Progenitor cell of endocrine pancreas (in vitro differentiated cells): ENCODE data around the gene ITIH6. TPM values are rescaled to one million over a fixed set of nuclear protein-coding genes. Genes with fewer than 3 reads are reported as not detected.
"Not testable (repeated sequence)": the region's sequence is repeated elsewhere in the genome, so short reads cannot be mapped to it uniquely, and the experiment has no call there.

Experiments used
- DNase-seq: peaks from one replicate; pipeline ENCODE4 v3.0.0; 2021; ENCODE audit warnings: low spot score; ENCODE audit not compliant: unreplicated experiment
- H3K27ac Mint-ChIP-seq: 2 replicates; pipeline ENCODE4 v1.8.0; 2021; ENCODE audit warnings: mild to moderate bottlenecking, moderate library complexity, mixed read lengths
- H3K27me3 Mint-ChIP-seq: 2 replicates; pipeline ENCODE4 v1.8.0; 2021; ENCODE audit warnings: mixed read lengths
- H3K36me3 Mint-ChIP-seq: 2 replicates; pipeline ENCODE4 v1.8.0; 2022; ENCODE audit warnings: mixed read lengths; ENCODE audit not compliant: insufficient read depth
- H3K4me1 Mint-ChIP-seq: 2 replicates; pipeline ENCODE4 v1.8.0; 2021; ENCODE audit warnings: low read depth, mixed read lengths
- H3K4me3 Mint-ChIP-seq: 2 replicates; pipeline ENCODE4 v1.8.0; 2021; ENCODE audit warnings: low read depth, mild to moderate bottlenecking, moderate library complexity, mixed read lengths
- H3K9me3 Mint-ChIP-seq: 2 replicates; pipeline ENCODE4 v1.8.0; 2021; ENCODE audit warnings: low read depth, mixed read lengths
- total RNA-seq: library from RNA; stranded (reverse); gene quantifications from 2 replicates; pipeline ENCODE4 v1.2.1, GENCODE V29; 2021
- TF ChIP-seq, protein P1 (sequence below): fragments of 200-600 bp; sonication (generic); IDR thresholded peaks from one replicate; pipeline ENCODE4 v1.5.0; 2021; ENCODE audit warnings: antibody characterized with exemption, mild to moderate bottlenecking; ENCODE audit not compliant: unreplicated experiment

ITIH6 gene
- total RNA-seq, 1 donor from 2014 or later = not detected

DNA sequence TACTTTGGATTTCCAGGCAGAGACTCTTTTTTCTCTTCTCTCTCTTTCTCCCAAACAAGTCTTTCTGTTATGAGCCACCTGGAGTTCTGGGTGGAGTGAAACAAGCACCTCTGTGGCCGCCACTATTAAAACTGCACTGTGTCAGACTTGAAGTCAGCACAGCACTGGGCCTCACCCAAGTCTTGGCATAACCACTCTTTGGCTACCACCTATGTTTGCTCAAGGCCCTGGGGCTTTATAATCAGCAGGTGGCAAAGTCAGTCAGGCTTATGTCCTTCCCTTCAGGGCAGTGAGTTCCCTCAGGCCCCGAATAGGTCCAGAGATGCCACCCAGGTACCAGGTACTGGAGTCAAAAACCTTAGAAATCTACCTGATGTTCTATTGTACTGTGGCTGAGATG is 52.4 kb downstream of the ITIH6 start:
- Mint-ChIP-seq H3K27ac (no peak overlapping the region), H3K4me3 (no peak overlapping the region)

GRCh38 chrX:54738567-54738966 is 59.5 kb downstream of the ITIH6 start:
- not testable (repeated sequence) for H3K27ac Mint-ChIP-seq, H3K36me3 Mint-ChIP-seq, H3K27me3 Mint-ChIP-seq, H3K4me3 Mint-ChIP-seq, H3K4me1 Mint-ChIP-seq, DNase-seq
- peaks cover 46% of the 10 kb centered on the region for H3K9me3 Mint-ChIP-seq

More for the DNA sequence above, 52.4 kb downstream of the ITIH6 start:
- Mint-ChIP-seq H3K9me3 (peaks cover 23% of the 10 kb centered on the region), H3K27me3 (no peaks in the 10 kb centered on the region), H3K36me3 (no peaks in the 10 kb centered on the region), H3K4me1 (no peaks in the 10 kb centered on the region)
- TF ChIP-seq, protein P1, sequence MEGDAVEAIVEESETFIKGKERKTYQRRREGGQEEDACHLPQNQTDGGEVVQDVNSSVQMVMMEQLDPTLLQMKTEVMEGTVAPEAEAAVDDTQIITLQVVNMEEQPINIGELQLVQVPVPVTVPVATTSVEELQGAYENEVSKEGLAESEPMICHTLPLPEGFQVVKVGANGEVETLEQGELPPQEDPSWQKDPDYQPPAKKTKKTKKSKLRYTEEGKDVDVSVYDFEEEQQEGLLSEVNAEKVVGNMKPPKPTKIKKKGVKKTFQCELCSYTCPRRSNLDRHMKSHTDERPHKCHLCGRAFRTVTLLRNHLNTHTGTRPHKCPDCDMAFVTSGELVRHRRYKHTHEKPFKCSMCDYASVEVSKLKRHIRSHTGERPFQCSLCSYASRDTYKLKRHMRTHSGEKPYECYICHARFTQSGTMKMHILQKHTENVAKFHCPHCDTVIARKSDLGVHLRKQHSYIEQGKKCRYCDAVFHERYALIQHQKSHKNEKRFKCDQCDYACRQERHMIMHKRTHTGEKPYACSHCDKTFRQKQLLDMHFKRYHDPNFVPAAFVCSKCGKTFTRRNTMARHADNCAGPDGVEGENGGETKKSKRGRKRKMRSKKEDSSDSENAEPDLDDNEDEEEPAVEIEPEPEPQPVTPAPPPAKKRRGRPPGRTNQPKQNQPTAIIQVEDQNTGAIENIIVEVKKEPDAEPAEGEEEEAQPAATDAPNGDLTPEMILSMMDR = no peak
- no peak for DNase-seq

GRCh38 chrX:54736298-54736942 is 61.6 kb downstream of the ITIH6 start:
- not testable (repeated sequence) for H3K4me3 Mint-ChIP-seq, H3K27me3 Mint-ChIP-seq, DNase-seq, H3K4me1 Mint-ChIP-seq, H3K36me3 Mint-ChIP-seq, H3K27ac Mint-ChIP-seq
- peaks cover 36% of the 10 kb centered on the region for H3K9me3 Mint-ChIP-seq

DNA sequence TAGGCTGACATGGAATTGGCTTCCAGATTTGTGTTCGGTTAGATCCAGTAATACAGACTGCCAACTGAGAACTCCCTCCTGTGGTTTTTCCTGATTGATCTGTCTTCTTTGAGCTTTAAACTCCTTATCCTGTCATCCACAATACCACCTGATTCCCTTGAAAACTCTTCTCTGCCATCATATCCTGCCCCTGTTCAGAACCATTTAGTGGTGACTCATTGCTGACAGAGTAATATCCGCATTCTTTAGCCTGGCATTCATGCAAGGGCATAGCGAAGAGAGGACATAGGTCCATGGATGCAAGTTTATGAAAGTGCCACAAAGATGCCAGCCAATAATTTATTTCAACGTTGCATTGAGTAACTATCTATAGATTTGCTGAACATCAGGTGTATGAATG is 76.6 kb downstream of the ITIH6 start:
- H3K4me3 Mint-ChIP-seq = no peak overlapping the region
- H3K36me3 Mint-ChIP-seq = no peaks in the 10 kb centered on the region
- H3K27me3 Mint-ChIP-seq = no peaks in the 10 kb centered on the region
- H3K9me3 Mint-ChIP-seq = peaks cover 16% of the 10 kb centered on the region
- H3K4me1 Mint-ChIP-seq = peaks cover 3% of the 10 kb centered on the region
- H3K27ac Mint-ChIP-seq = no peak overlapping the region
- DNase-seq = no peak
- TF ChIP-seq, protein P1 = no peak

DNA sequence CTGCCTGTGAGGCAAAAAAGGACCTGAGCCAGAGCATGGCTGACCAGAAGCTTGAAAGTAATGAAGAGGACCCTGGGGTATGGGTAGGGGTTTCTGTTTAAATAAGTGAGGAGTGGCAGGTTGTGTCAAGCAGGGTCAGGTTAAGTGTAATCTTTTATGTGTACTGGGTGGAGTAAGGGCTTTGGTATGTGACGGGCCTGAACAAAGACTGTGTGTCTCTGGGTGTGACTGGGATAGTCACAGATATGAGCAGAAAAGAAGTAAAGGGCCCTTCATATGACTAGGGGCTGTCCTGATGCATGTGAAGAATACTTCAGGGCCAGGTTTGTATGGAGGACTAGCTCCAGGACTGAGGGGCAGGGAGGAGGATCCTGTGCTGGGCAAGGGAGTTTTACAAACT is 82.4 kb downstream of the ITIH6 start:
- H3K36me3 Mint-ChIP-seq = no peaks in the 10 kb centered on the region
- DNase-seq = no peak
- no peak overlapping the region for H3K4me3 Mint-ChIP-seq
- H3K9me3 Mint-ChIP-seq = peaks cover 17% of the 10 kb centered on the region
- peaks cover 7% of the 10 kb centered on the region for H3K4me1 Mint-ChIP-seq
- TF ChIP-seq, protein P1 = no peak
- peak overlapping the region; percentile 22 for H3K27ac Mint-ChIP-seq
- no peaks in the 10 kb centered on the region for H3K27me3 Mint-ChIP-seq

DNA sequence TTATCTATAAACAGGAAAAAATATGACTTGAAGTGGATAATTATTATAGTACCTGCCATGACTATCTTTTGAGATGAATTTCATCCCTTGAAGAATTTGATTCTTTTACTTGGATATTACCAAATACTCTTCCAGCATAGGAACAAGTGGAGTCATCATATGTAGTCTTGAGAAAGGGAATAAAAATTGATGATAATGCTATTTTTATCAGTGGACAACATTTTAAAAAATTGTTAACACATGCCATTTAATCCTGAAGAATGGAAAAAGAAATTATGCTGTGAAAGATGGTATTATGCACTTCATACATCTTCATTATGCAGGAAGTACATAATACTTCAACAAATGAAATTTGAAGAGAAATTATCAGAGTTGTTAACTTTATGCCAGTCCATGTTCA is 83.6 kb downstream of the ITIH6 start:
- no peak overlapping the region for H3K27ac Mint-ChIP-seq
- H3K4me1 Mint-ChIP-seq = peaks cover 6% of the 10 kb centered on the region
- H3K9me3 Mint-ChIP-seq = peaks cover 23% of the 10 kb centered on the region
- H3K36me3 Mint-ChIP-seq = no peaks in the 10 kb centered on the region
- TF ChIP-seq, protein P1 = no peak
- H3K4me3 Mint-ChIP-seq = no peak overlapping the region
- DNase-seq = no peak
- no peaks in the 10 kb centered on the region for H3K27me3 Mint-ChIP-seq
